Common myeloid progenitor, CD34-positive (primary cell): ENCODE data around the gene FGF12.

Source experiments
- CTCF ChIA-PET: fragments of 350-600 bp; sonication (Branson Sonifier 250); formaldehyde crosslinking; loops from one replicate; lab custom pipeline; 2021; ENCODE audit warnings: antibody characterized with exemption; lab: Charles Lee
- POLR2A ChIA-PET: fragments of 350-600 bp; sonication (Branson Sonifier 250); formaldehyde crosslinking; loops from one replicate; lab custom pipeline; 2021; ENCODE audit warnings: antibody characterized with exemption; lab: Charles Lee
- DNase-seq, 3 donors: peaks; one replicate each; pipeline versions ENCODE4 v3.0.0 to v3.0.0-alpha.2; 2013
- H3K27ac ChIP-seq, 2 experiments: 1 replicate in 1 of 2; 2 replicates in 1 of 2; pipeline ENCODE4 v1.7.0; 2013; ENCODE audit warnings: inconsistent platforms in 2 of 2, low read length in 2 of 2, mild to moderate bottlenecking in 2 of 2, low read depth in 1 of 2, moderate library complexity in 1 of 2; ENCODE audit not compliant: severe bottlenecking in 2 of 2, insufficient read depth in 1 of 2, poor library complexity in 1 of 2
- H3K27me3 ChIP-seq, 5 experiments: replicated peaks in 2 of 5; 1 replicate in 3 of 5; 2 replicates in 2 of 5; pipeline versions ENCODE4 v1.6.1 to v1.7.0; 2013; ENCODE audit warnings: low read length in 4 of 5, mild to moderate bottlenecking in 2 of 5, moderate library complexity in 2 of 5, inconsistent platforms in 1 of 5; ENCODE audit not compliant: insufficient read depth in 5 of 5, control insufficient read depth in 4 of 5
- H3K36me3 ChIP-seq, 4 experiments: 1 replicate in 2 of 4; 2 replicates in 2 of 4; pipeline versions ENCODE4 v1.6.1 to v1.7.0; 2013; ENCODE audit warnings: low read length in 3 of 4, control low read depth in 1 of 4, mild to moderate bottlenecking in 1 of 4; ENCODE audit not compliant: control insufficient read depth in 4 of 4, insufficient read depth in 4 of 4
- H3K4me1 ChIP-seq, 4 experiments: 1 replicate in 3 of 4; 2 replicates in 1 of 4; pipeline versions ENCODE4 v1.6.1 to v1.7.1; 2013; ENCODE audit warnings: low read length in 3 of 4, mild to moderate bottlenecking in 3 of 4, control low read depth in 1 of 4, inconsistent platforms in 1 of 4, moderate library complexity in 1 of 4; ENCODE audit not compliant: control insufficient read depth in 4 of 4, insufficient read depth in 4 of 4; ENCODE audit errors: control extremely low read depth in 1 of 4
- H3K4me3 ChIP-seq, 7 experiments: 1 replicate in 4 of 7; 2 replicates in 3 of 7; pipeline versions ENCODE4 v1.5.1 to v1.7.0; 2013; ENCODE audit warnings: mild to moderate bottlenecking in 7 of 7, low read length in 6 of 7, moderate library complexity in 6 of 7, inconsistent platforms in 2 of 7, low read depth in 2 of 7, control low read depth in 1 of 7; ENCODE audit not compliant: insufficient read depth in 4 of 7, control insufficient read depth in 1 of 7; ENCODE audit errors: extremely low read depth in 1 of 7
- H3K9me3 ChIP-seq, 5 experiments: 1 replicate in 4 of 5; 2 replicates in 1 of 5; pipeline versions ENCODE4 v1.6.1 to v1.7.1; 2013; ENCODE audit warnings: low read length in 4 of 5, mild to moderate bottlenecking in 2 of 5, inconsistent platforms in 1 of 5, low read depth in 1 of 5, moderate library complexity in 1 of 5; ENCODE audit not compliant: control insufficient read depth in 4 of 5, insufficient read depth in 2 of 5; ENCODE audit errors: control extremely low read depth in 1 of 5
- WGBS: methylation state at CpG from one replicate; pipeline ENCODE4 v1.1.5; 2013; ENCODE audit not compliant: insufficient coverage; 5-methylcytosine and 5-hydroxymethylcytosine counted together

FGF12 gene

GRCh38 chr3:192409838-192410683, 317.3 kb downstream of the FGF12 start:
- POLR2A ChIA-PET, result no interaction called here
- no peaks in the 10 kb centered on the region for H3K36me3 ChIP-seq
- no peaks in the 10 kb centered on the region for H3K9me3 ChIP-seq
- CTCF ChIA-PET, result interaction anchor here (1.1 to 2.5 kb wide), 6 partner anchors 9 to 222 kb away, joined by 3 to 7 read pairs (median 3); no protein-coding TSS in a partner anchor
- peaks cover 9 to 80% (median 33%) of the 10 kb centered on the region in 5 experiments for H3K27me3 ChIP-seq
- no peak overlapping the region for H3K27ac ChIP-seq
- peak overlapping the region; percentile 15 to 78 (median 63) for H3K4me3 ChIP-seq
- peak; percentile 29 to 50 (median 38) for DNase-seq
- peaks cover 0 to 29% (median 22%) of the 10 kb centered on the region in 4 experiments for H3K4me1 ChIP-seq
- WGBS, result under 1% methylated on average over 24 of the region's 53 CpGs

GRCh38 chr3:192409201-192409837, 318.0 kb downstream of the FGF12 start:
- ChIA-PET POLR2A (no interaction called here), CTCF (interaction anchor here (1.0 to 2.5 kb wide), 6 partner anchors 8 to 27 kb away, joined by 3 to 7 read pairs (median 3); no protein-coding TSS in a partner anchor)
- peak in 2 of 3 donors; percentile 38 to 58 for DNase-seq
- no peaks in the 10 kb centered on the region for H3K36me3 ChIP-seq
- peaks cover 9 to 81% (median 33%) of the 10 kb centered on the region in 5 experiments for H3K27me3 ChIP-seq
- H3K4me1 ChIP-seq, result peaks cover 0 to 29% (median 22%) of the 10 kb centered on the region in 4 experiments
- under 1% methylated on average over 56 of the region's 61 CpGs for WGBS
- peak overlapping the region; percentile 15 to 78 (median 63) for H3K4me3 ChIP-seq
- H3K27ac ChIP-seq, result no peak overlapping the region
- H3K9me3 ChIP-seq, result peaks cover 0 to 1% (median 0%) of the 10 kb centered on the region in 5 experiments

GRCh38 chr3:192408647-192409200, 318.6 kb downstream of the FGF12 start:
- H3K9me3 ChIP-seq, result peaks cover 0 to 1% (median 0%) of the 10 kb centered on the region in 5 experiments
- DNase-seq, result peak in 1 of 3 donors; percentile 21
- peaks cover 0 to 29% (median 22%) of the 10 kb centered on the region in 4 experiments for H3K4me1 ChIP-seq
- no peak overlapping the region for H3K27ac ChIP-seq
- no peaks in the 10 kb centered on the region for H3K36me3 ChIP-seq
- CTCF ChIA-PET, result interaction anchor here (1.0 to 1.3 kb wide), 3 partner anchors 13 to 18 kb away, joined by 3 read pairs; no protein-coding TSS in a partner anchor
- peaks cover 9 to 79% (median 33%) of the 10 kb centered on the region in 5 experiments for H3K27me3 ChIP-seq
- peak overlapping the region in 5 of 7 experiments; percentile 38 to 78 (median 66) for H3K4me3 ChIP-seq
- POLR2A ChIA-PET, result no interaction called here
- 1% methylated on average over 27 of the region's 41 CpGs for WGBS

- POLR2A ChIA-PET, result no interaction called here
- peaks cover 0 to 1% (median 0%) of the 10 kb centered on the region in 5 experiments for H3K9me3 ChIP-seq
- under 1% methylated on average over 40 of the region's 50 CpGs for WGBS
- no peak overlapping the region for H3K27ac ChIP-seq
- DNase-seq, result peak in 2 of 3 donors; percentile 9 to 28
- peaks cover 9 to 74% (median 33%) of the 10 kb centered on the region in 5 experiments for H3K27me3 ChIP-seq
- peak overlapping the region in 5 of 7 experiments; percentile 8 to 74 (median 57) for H3K4me3 ChIP-seq
- no peaks in the 10 kb centered on the region for H3K36me3 ChIP-seq
- CTCF ChIA-PET, result no interaction called here
- peaks cover 0 to 29% (median 22%) of the 10 kb centered on the region in 4 experiments for H3K4me1 ChIP-seq
These were observed 319.2 kb downstream of the FGF12 start for GRCh38 chr3:192408007-192408646.

- Histone ChIP-seq H3K4me3 (no peak overlapping the region), H3K27me3 (peaks cover 0 to 3% (median 0%) of the 10 kb centered on the region in 5 experiments), H3K27ac (no peak overlapping the region), H3K36me3 (no peaks in the 10 kb centered on the region), H3K9me3 (peaks cover 0 to 1% (median 0%) of the 10 kb centered on the region in 5 experiments), H3K4me1 (no peaks in the 10 kb centered on the region)
- no CpG with 5 or more reads among the region's 3 CpGs for WGBS
- DNase-seq, result no peak
- CTCF ChIA-PET, result no interaction called here
- POLR2A ChIA-PET, result no interaction called here
These were observed 327.6 kb downstream of the FGF12 start for GRCh38 chr3:192399767-192400166.

GRCh38 chr3:192397012-192397411, 330.3 kb downstream of the FGF12 start:
- Histone ChIP-seq H3K36me3 (no peaks in the 10 kb centered on the region), H3K27ac (no peak overlapping the region), H3K4me1 (no peaks in the 10 kb centered on the region), H3K4me3 (no peak overlapping the region), H3K27me3 (no peaks in the 10 kb centered on the region), H3K9me3 (no peaks in the 10 kb centered on the region)
- ChIA-PET CTCF (interaction anchor here (0.8 kb wide), 1 partner anchor 26 kb away, joined by 3 read pairs; no protein-coding TSS in a partner anchor), POLR2A (no interaction called here)
- no peak for DNase-seq
- 78% methylated on average over 2 of the region's 3 CpGs for WGBS
